Endothelial cell of umbilical vein (primary cell): ENCODE data around the gene TMEM150C.

Source experiments
- CTCF ChIP-seq, 2 donors: IDR thresholded peaks; 1 replicate in 1 of 2; 2 replicates in 1 of 2; pipeline ENCODE4 v1.5.1; 2011; ENCODE audit warnings: low read length in 2 of 2, mild to moderate bottlenecking in 2 of 2, moderate library complexity in 2 of 2, control low read depth in 1 of 2, inconsistent platforms in 1 of 2, low read depth in 1 of 2; ENCODE audit not compliant: insufficient read depth in 1 of 2; ENCODE audit errors: extremely low read depth in 1 of 2
- EZH2 ChIP-seq: IDR thresholded peaks from 2 replicates; pipeline ENCODE4 v1.6.1; 2012; ENCODE audit warnings: borderline replicate concordance, low read depth, mild to moderate bottlenecking, moderate library complexity, low read length, inconsistent platforms; ENCODE audit not compliant: severe bottlenecking
- FOS ChIP-seq: IDR thresholded peaks from 2 replicates; pipeline ENCODE4 v1.6.1; 2011; ENCODE audit warnings: mild to moderate bottlenecking, low read length, moderate library complexity, borderline replicate concordance; ENCODE audit not compliant: insufficient read depth
- GATA2 ChIP-seq: IDR thresholded peaks from 2 replicates; pipeline ENCODE4 v1.7.0; 2011; ENCODE audit warnings: low read depth, mild to moderate bottlenecking, moderate library complexity, mixed read lengths, low read length; ENCODE audit not compliant: insufficient read length, insufficient read depth
- JUN ChIP-seq: IDR thresholded peaks from 2 replicates; pipeline ENCODE4 v1.6.1; 2011; ENCODE audit warnings: borderline replicate concordance, low read depth; ENCODE audit not compliant: insufficient read length, insufficient read depth
- MAX ChIP-seq: IDR thresholded peaks from 2 replicates; pipeline ENCODE4 v1.6.1; 2011; ENCODE audit not compliant: insufficient read depth, insufficient read length
- MYC ChIP-seq: IDR thresholded peaks from one replicate; pipeline ENCODE4 v1.6.1; 2011; ENCODE audit warnings: mild to moderate bottlenecking, low read depth, low read length
- POLR2A ChIP-seq: IDR thresholded peaks from 2 replicates; pipeline ENCODE4 v1.6.1; 2012; ENCODE audit warnings: low read depth, mild to moderate bottlenecking, control low read depth, low read length
- POLR2AphosphoS5 ChIP-seq: IDR thresholded peaks from 2 replicates; pipeline ENCODE4 v1.6.1; 2012; ENCODE audit warnings: low read depth, mild to moderate bottlenecking, control low read depth, low read length, moderate library complexity; ENCODE audit not compliant: insufficient read depth

- no peak for TF ChIP-seq CTCF (IDR thresholded peaks at IDR 0.05; ENCODE audit: extremely low read depth in 1 of 2, insufficient read depth in 1 of 2, low read depth in 1 of 2, low read length in 2 of 2)
- TF ChIP-seq POLR2AphosphoS5 = no peak
- TF ChIP-seq POLR2A = no peak
- TF ChIP-seq EZH2 = no peak
- TF ChIP-seq FOS = no peak
- TF ChIP-seq MAX = no peak
- TF ChIP-seq GATA2 = no peak
- no peak for TF ChIP-seq JUN
- no peak for TF ChIP-seq MYC
Measured at GRCh38 chr4:82434949-82435348, 126.8 kb downstream of the TMEM150C start.
